ENCODE data around the gene OR9Q1. TPM values are rescaled to one million over a fixed set of nuclear protein-coding genes. Genes with fewer than 3 reads are reported as not detected.

Gene OR9Q1
- total and polyA plus RNA-seq, 2 of the 8 experiments (the other 6 are each of a cell fraction or from before 2014, with no cell fraction given): not detected

- TF ChIP-seq CHD7 (IDR thresholded peaks at IDR 0.05; ENCODE audit: insufficient replicate concordance, low read length) (no peak), HDAC6 (IDR thresholded peaks at IDR 0.05; ENCODE audit: low read depth, low read length) (no peak), KDM1A (IDR thresholded peaks at IDR 0.05; ENCODE audit: borderline replicate concordance, low read length) (no peak), TAF1 (IDR thresholded peaks at IDR 0.05; ENCODE audit: low read depth, low read length) (no peak), CBX5 (IDR thresholded peaks at IDR 0.05; ENCODE audit: low read depth, low read length) (no peak), SIN3A (conservative IDR thresholded peaks at IDR 0.05 in 1 of 2, IDR thresholded peaks at IDR 0.05 in 1 of 2; ENCODE audit: low read depth in 1 of 2, low read length in 2 of 2) (no peak), SP4 (IDR thresholded peaks at IDR 0.05; ENCODE audit: low read length) (no peak), CHD1 (IDR thresholded peaks at IDR 0.05; ENCODE audit: low read depth, low read length) (no peak), FOSL1 (IDR thresholded peaks at IDR 0.05; ENCODE audit: insufficient read depth, low read depth, low read length) (no peak), CREB1 (IDR thresholded peaks at IDR 0.05) (no peak)
These were observed 153.9 kb downstream of the OR9Q1 start (continued) for GRCh38 chr11:58177409-58178054.
